Kidney capillary endothelial cell (primary cell): ENCODE measurements around the gene ZNF407.
A peak's percentile ranks its signal among the peaks of the same experiment; 100 is the strongest.

Experiments used
- DNase-seq: peaks from one replicate; pipeline ENCODE4 v3.0.0-alpha.2; 2018; ENCODE audit warnings: low spot score

Gene ZNF407

DNA sequence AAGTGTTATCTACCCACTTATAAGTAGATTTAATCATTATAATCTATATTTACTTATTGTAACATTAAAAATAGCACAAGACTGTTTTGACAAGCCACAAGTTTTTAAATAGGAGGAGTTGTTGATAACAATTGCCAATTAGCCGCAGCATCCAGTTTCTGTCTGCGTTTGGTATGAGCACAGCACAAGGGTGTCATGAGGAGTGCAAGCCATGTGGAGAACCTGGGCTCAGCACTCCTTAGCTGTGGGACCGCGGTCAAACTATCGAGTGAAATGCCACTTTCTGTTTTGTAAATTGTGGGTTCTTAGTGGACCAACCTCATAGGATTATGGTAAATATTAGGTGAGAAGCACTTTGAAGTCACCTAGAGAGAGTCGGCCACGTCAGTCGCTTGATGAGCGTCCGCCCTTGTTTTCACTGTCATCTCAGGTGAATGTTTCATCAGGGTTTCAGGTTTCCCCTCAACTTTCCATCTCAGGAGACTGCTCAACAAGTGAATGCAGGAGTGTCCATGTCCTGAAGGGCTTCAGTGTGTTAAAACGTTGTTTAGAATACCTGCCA lies 294.5 kb downstream of the ZNF407 start:
- no peak for DNase-seq

DNA sequence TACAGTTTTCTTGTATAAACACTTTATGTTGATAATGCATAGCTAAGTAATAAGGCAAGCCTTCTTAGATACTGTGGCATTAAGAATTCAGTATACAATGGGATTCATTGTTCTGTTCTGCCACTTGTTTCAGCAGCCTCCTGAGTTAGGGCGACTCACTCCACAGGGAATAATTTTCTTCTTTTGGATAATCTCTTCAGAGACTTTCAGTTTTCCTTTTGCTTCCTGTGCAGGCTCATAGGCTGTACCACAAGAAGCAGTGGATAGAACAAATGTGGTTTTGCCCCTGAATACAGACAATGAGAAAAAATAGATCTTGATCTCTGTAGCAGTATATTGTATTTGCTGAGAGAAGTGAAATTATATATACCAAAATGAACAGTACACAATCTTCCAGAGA lies 298.0 kb downstream of the ZNF407 start:
- peak; percentile 40 for DNase-seq

DNA sequence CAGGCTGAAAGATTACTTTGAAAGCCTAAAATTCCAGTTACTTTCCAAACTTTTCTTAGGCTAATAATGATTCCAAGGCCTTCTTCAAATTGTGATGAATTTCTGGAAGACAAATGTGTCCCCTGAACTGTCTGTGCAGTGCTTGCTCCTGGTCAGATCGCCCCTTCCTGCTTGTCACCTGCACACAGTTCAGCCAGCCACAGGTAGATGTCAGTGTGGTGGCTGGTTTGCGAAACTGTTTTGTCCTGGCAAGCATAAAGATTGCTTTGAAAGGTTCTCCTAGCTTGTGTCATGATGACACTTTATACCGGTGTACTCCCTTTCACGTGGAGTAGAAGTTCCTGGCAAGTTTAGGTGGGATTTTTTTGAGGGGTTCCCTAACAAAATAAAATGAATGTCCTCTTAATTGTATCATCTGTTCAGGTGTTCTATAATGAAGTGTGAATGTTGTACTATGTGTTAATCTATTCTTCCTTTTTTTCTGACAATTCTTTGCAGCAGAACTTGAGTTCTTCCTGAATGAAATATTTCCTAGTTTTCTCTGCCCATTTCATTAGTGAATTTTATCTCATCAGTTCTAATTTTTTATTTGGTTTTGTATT lies 298.8 kb downstream of the ZNF407 start:
- no peak for DNase-seq

DNA sequence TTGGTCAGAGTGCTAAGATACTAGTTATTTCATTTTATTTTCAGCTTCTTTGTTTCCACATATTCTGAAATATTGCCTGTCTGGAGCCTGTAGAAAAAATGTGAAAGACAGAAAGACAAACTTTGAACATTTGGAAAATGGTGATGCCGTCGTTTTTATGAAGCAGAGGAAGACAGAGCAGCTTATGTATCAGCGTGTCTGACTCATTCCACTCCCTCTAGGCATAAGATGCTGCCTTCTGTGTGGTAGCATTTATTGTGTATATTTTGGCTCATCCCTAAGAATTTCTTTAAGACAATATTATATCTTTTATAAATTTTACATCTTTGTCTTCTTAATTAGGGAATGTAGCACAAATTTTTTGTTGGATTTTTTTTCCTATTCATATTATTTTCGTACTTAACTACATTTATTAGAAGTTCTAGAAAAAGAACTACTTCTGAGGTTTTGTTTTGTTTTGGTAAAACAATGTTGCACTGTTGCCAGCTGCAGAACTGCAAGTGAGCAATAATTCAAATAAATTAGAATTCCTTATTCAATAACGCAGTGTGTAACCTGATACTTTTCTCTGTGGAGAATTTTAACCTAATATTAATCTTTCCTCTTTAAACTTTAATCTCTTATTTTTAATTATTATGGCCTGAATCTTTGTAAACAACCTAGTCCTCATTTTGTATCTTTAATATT lies 300.4 kb downstream of the ZNF407 start:
- DNase-seq = peak; percentile 30

DNA sequence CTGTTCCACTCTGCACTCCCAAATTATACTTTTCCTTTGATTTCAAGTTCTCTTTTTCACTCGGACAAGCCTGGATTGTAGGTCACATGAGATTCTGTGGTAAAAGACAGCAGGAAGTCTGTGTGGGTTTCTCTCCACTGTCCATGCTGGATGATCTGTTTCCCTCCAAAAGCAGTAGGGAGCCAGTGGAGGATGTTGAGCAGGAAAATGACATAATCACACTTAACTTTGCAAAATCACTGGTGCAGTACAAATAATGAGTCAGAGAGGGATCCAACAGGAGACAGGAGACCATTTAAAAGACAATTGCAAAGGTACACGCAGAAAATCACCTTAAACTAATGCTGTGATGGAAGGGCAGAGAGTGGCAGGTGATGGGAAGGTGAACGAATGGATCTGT lies 301.3 kb downstream of the ZNF407 start:
- DNase-seq = peak; percentile 37

DNA sequence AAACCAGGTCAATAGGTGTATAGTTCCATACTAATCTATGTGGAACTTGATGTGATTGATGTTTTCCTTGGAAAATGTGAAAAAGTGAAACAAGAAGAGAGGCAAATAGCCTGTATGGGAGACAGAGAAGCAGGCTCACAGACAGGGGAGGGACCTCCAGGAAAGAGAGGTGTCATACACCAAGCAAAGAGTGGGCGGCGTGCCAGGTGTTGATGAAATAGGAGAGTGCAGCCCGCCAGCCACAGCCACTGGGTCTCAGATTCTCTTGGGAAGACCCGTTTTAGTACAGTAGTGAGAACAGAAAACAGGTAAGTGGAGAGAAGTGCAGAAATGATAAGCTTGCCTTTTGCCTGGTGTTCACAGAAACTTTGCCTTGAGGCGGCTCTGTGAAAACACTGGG lies 301.9 kb downstream of the ZNF407 start:
- no peak for DNase-seq

DNA sequence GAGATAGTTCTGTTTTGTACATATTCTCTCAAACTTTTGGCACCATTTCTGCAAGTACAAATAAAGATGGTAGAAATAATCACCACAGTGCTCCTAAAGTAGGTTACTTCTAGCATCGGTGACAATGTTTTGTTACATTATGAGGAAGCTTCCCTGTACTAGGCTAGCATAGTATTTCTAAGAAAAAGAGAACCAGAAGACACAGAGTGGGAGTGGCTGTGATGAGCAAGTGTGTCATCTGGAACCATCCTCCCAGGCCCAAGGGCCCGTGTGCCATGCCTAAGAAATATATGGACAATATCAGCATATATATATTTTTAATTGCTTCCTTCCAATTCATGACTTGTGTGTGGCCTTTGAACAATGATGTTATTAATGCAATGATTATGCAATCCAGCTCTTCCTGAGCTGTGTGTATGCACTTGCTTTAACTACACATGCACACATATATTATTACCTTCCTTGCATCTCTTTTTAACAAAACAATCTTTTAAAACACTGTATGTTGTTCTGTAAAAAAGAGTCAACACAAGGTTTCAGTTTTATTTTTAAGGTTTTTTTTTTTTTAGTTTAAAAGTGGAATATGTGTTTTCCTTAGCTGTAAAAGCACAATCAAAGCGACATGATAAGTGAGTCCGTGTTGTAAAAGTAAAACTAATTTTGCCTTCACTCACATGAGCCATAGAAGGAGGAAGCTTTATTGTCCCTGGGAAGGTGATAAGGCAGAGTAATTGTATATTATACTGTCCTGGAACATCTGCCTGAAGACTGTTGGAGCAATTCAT lies 303.9 kb downstream of the ZNF407 start:
- DNase-seq = no peak

DNA sequence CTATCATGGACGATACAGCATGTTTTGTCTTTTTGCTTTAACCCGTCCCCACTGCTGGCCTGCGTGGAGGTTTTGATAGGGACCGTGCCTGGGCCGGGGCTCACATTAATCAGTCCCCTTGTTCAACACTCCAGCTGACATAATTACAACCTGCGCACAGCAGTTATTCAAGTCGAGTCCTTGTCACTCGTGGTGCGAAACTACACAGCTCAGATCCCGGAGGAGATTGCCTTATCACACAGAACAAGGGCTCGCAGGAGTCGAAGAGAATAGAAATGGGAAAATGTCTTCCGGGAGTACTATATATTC lies 304.4 kb downstream of the ZNF407 start:
- DNase-seq = no peak

DNA sequence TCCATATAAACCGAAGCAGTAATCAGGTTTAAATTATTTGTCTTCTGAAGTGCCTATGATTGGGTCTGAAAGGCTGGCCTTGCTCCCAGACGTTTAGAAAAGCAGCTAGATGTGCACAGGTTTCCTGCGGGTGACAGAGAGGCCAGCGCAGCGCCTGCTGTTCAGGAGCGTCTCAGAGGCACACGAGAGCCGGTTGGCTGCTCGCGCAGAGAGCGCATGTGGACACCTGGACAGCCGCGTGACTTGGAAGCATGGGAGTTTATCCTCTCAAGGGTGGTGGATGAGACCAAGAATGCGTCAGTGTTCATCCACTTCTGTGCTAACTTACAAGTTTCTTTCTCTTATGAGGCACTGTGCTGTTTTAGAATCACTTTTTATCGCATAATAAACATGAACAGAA lies 307.6 kb downstream of the ZNF407 start:
- no peak for DNase-seq

DNA sequence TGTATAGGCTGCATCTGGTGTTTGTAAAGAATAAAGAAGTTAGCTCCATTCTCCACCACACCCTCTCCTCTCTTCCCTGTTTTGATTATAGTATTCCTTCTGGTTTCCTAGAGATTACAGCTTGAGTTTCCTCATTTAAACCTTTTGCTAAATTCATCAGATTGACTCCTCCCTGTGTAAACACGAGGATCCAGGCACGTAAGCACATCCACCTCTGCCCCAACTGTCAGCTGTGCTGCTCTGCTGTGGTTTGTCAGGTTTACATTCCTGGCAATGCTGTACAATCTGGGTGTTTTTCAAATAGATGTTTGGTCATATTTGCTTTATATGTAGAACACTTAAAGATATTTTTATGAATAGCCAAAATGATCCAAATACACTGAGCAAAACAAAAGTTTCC lies 308.5 kb downstream of the ZNF407 start:
- DNase-seq = no peak

DNA sequence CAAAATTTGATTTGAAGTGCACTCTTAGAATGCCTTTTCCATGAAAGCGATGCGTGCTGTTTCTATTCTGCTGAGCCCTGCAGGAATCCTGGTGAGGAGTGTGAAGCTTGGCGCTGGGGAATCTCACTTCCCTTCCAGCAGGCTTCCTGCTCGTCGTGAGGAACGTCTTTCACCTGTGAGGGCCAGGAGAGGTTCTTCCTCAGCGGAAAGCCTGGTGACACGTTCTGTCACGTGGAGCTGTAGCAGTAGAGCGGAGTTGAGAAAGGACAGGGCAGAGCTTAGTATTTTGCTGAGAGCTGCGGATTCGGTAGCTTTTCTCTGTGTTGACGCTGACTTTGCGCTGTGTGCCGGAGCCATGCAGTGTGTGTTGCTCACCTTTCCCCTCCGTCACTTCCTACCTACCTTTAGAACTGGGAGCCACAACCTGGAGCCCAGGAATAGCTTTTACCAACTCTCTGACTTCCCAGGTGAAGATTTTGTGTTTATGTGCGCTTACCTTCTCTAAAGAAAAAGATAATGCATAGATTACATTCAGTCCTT lies 316.5 kb downstream of the ZNF407 start:
- DNase-seq = no peak

DNA sequence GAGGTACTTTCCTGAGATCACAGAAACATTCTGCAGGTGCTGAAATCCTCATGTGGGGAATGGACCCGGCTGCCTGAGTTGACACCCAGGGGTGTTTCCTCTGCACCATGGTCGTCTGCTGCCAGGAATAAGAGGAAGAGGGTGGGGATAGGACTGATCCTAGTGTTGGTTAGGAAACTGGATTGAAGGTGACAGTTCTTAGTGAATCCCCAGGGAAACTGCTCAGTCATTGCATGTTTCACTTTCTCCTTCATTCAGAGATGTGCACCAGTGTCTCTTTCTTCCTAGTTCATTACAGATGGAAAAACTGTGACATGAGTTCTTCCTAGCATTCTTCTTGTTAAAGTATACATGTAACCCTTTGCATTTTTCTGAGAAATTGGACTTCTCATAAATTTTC lies 317.0 kb downstream of the ZNF407 start:
- DNase-seq = no peak

DNA sequence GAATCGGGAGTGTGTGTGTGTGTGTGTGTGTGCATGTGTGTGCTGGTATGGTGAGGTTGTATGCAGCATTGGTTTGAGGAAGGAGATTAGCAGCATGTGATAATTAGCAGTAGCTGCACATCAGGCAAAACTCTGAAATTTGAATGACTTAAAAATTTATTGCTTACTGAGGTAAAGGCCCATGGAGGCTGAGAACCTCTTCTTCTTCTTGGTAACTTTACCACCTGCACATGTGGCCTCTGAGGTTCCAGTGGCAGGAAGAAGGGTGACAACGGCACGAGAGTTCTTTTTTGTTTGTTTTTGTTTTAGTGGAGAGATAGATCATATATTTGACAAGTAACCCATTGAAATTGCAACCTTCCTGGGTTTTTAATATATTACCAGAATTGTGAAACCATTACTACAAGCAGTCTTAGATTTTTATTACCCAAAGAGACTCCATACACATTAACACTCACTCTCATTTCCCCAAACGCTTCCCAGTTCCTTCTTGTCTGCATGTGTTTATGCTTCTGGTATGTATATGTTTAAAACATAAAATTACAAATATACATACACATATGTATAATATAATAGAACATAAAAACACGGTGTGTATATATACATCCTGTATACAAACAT lies 319.2 kb downstream of the ZNF407 start:
- DNase-seq = no peak

DNA sequence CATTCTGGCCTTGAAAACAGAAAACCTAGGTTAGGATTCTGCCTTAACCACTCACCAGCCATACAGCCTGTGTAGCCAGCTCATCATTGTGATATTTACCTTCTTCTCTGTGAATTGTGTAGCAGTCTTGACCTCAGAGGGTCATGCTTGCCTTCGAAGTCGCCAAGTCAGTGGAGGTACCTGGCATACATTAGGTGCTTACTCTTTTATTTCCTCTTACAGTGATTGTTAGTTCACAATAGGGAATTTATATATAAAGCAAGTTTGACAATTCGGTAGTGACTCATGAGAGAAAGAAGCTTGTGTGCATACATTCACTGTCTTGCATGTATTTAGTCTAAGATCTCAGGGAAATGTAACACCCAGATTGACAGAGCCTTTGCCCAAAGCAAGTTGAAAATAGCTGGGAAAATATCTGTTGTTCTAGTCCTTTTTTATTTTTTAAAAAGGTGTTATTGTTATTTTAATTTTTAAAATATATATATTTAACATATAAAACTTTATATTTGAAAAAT lies 320.7 kb downstream of the ZNF407 start:
- no peak for DNase-seq

DNA sequence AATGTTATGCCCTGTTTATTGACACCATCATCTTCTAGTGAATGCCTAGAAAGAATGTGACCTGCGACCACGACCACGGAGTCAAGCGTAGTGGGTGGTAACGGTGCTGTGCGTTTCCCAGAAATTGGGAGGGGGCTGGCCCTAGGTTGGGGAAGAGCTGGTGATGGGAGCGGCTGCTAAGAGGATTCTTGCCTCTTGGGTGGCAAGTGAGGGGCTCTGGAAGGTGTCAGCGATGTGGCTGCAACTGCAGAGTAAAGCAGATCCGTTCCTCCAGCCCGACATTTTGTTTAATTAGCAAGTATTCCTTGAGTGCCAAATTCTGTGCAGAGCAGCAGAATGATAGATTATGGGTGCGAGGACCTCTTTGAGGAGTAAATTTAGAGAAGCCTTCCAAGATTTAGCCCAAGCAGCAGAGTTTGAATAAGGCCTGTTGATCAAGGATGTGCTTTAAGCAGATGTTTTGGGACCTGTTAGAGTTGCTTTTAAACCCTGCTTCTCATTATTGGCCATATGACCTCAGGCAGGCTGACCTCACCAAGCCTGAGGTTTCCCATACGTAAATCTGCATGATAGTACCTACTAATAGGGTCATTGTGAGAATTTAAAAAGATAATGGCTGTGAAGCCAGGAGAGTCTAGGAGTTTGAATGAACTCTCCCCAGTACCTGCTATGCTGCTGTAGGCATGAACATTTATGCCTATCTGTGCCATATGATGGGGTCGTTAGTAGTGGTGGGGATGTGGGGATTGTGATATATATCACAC lies 323.6 kb downstream of the ZNF407 start:
- no peak for DNase-seq

DNA sequence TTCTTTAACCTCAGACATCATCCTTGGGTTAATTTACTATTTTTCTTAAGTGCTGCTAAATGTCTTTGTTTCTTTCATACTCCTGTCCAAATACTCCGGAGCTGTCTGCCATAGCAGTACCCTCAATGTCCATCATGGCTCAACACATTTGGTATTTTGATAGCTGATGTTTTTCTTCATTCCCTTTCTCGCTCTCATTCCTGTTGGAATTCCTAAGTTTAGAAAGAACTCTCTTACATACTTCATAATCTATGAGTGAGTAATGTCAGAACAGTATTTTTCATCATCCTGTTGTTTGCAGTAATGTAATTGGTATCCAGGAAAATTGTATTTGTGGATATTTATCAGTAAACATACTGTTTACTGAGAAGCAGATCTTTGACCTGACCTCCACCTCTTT lies 328.4 kb downstream of the ZNF407 start:
- no peak for DNase-seq

DNA sequence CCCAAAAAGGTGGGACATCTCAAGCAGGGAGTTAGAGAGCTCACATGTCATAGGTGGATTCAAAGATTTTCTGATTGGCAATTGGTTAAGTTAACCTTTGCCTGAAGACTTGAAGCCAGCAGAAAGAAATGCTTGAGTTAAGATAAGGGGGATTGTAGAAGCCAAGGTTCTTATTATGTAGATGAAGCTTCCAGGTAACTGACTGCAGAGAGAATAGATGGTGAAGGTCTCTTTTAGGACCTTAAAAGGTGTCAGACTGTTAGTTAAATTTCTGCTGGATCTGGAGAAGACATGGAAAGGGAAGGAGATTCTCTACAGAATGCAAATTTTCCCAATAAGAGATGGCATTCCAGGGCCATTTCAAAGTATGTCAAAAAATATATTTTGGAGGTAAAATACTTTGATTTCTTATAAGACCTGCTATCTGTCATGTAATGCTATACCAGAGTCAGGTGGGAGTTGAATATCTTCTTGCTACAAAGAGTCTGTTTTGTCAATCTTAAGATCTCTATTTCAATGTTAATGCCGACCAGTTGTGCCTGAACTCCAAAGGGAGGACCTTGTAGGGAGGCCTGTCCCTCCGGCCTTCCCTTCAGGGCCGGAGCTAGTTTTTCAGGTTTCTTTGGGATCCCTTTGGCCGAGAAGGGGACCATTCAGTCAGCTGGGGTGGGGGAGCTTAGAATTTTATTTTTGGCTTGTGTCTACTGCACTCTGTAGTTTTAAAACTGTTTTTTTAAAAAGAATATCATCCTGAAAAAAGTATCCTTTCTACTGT lies 330.7 kb downstream of the ZNF407 start:
- no peak for DNase-seq

DNA sequence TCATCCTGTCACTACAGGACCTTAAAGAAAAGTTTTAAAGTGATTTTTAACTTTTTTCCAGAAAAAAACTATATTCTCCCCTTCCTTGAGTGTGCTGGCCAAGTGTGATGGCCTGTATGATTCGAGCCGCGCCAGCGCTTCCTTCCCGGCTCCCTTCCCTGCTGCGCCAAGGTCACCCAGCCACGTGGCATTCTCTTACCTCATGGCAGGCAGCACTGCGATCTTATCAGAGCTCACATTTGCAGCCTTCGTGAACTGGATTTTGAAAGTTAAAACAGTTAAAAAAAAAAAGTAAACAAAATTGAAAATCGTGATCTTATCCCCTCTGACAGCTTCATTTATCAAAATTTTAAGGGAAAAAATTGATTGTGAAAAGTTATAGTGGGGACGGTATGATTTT lies 331.4 kb downstream of the ZNF407 start:
- DNase-seq = no peak

DNA sequence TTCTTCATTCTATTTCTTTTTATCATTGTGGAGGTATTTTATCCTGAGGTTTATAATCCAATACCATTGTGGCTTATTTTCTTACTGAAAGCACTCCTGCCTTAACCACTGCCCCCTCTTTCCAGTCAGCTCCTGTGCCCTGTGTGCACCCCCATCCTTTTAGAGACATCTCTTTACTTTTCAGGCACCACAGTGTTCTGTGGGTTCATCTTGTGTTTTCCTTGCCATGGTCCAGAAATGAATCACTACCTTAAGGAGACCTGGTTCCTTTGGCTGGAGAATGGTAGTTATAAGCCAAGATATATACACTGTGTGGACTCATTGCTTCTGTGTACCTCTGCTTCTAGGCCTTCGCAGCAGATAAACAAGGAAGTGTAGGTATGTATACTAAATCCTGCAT lies 332.9 kb downstream of the ZNF407 start:
- no peak for DNase-seq

DNA sequence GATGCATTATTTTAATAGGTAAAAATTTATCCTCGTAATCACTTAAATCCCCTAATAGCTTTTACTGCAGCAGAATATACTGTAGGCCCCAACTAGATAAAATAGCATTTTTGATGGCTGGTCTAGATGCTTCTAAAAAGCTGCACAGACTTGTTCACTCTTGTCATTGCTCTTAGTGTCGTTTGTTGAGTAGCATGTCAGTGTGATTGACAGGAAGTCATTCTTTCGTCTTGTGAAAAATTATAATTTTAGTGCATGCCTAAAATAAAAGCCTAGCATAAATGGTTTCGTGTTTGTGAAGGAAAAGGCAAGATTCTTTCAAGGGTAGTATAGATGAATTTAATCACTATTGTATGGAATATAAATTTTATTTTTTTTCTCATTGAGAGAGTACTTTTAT lies 336.3 kb downstream of the ZNF407 start:
- no peak for DNase-seq

DNA sequence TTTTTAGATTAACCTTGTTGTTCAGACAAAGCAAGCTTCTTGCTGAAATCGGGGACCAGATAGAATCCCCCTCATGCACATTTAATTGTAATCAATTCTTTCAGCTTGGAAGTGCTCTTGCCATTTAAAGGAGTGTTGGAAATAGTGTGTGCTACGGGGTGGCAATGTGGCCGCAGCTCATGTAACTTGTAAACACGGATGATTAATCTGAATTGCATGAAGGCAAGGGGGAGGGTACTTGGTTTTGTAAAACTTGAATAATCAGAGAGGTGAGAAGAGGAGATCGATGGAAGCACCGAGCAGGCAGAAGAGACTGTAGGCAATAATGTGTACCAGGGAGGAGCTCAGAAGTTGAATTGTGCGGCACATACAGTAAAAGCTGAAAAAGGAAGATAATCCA lies 337.8 kb downstream of the ZNF407 start:
- no peak for DNase-seq
